Measurements from ENCODE around the gene RFX8.

The RFX8 gene

GRCh38 chr2:101428422-101429176 is 46.3 kb downstream of the RFX8 start:
- H3K4me3 ChIP-seq (ENCODE audit: low read depth in 1 of 2, low read length in 2 of 2): no peak overlapping the region
- no peaks in the 10 kb centered on the region for H3K27me3 ChIP-seq (ENCODE audit: insufficient read depth, low read length, poor library complexity)
- H3K79me2 ChIP-seq (ENCODE audit: insufficient read depth, low read length): no peaks in the 10 kb centered on the region
- no peak overlapping the region for H2AFZ ChIP-seq (ENCODE audit: low read depth, low read length)
- H3K9ac ChIP-seq (ENCODE audit: low read depth, low read length): no peak overlapping the region
- H3K4me1 ChIP-seq (ENCODE audit: insufficient read depth, low read length): no peaks in the 10 kb centered on the region
- peaks cover 29% of the 10 kb centered on the region; the same call in 1 of the 2 replicates for H3K36me3 ChIP-seq (ENCODE audit: insufficient read depth, low read length)
- no peaks in the 10 kb centered on the region for H4K20me1 ChIP-seq (ENCODE audit: insufficient read depth, low read length)
- H3K9me3 ChIP-seq (ENCODE audit: insufficient read depth, low read length, severe bottlenecking): peaks cover 2% of the 10 kb centered on the region
- ATAC-seq (ENCODE audit: insufficient read depth, low read depth) (no peak), DNase-seq (no peak)
- no peak overlapping the region for H3K27ac ChIP-seq (ENCODE audit: low read length)
- no peak for TF ChIP-seq EZH2 (IDR thresholded peaks at IDR 0.05; ENCODE audit: borderline replicate concordance, low read depth, low read length, severe bottlenecking)
- TF ChIP-seq CTCF (IDR thresholded peaks at IDR 0.05; ENCODE audit: borderline replicate concordance, extremely low read depth, low read length, poor library complexity, severe bottlenecking): no peak
- no peak overlapping the region for H3K4me2 ChIP-seq (ENCODE audit: insufficient read depth, low read length)

DNA sequence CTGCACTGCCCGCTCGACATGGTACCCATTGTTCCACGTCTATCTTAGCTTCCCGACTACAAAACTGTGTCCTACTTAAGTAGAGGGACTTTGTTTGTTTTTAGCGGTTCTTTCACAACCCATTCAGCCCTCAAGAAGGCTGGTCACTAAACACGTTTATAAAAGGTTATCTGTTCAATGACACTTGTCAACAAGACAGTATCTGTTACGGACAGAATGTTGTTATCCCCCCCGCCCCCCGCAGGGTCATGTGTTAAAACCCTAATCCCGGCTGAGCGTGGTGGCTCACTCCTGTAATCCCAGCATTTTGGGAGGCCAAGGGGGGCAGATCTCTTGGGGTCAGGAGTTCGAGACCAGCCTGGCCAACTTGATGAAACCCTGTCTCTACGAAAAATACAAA is 47.2 kb downstream of the RFX8 start:
- Histone ChIP-seq H3K4me3 (ENCODE audit: low read depth in 1 of 2, low read length in 2 of 2) (no peak overlapping the region), H3K36me3 (ENCODE audit: insufficient read depth, low read length) (peaks cover 25% of the 10 kb centered on the region; the same call in 1 of the 2 replicates), H3K27ac (ENCODE audit: low read length) (no peak overlapping the region), H4K20me1 (ENCODE audit: insufficient read depth, low read length) (no peaks in the 10 kb centered on the region), H2AFZ (ENCODE audit: low read depth, low read length) (no peak overlapping the region), H3K79me2 (ENCODE audit: insufficient read depth, low read length) (no peaks in the 10 kb centered on the region), H3K27me3 (ENCODE audit: insufficient read depth, low read length, poor library complexity) (no peaks in the 10 kb centered on the region), H3K4me2 (ENCODE audit: insufficient read depth, low read length) (no peak overlapping the region), H3K9ac (ENCODE audit: low read depth, low read length) (no peak overlapping the region), H3K4me1 (ENCODE audit: insufficient read depth, low read length) (no peaks in the 10 kb centered on the region), H3K9me3 (ENCODE audit: insufficient read depth, low read length, severe bottlenecking) (peaks cover 2% of the 10 kb centered on the region)
- DNase-seq: no peak
- TF ChIP-seq CTCF (IDR thresholded peaks at IDR 0.05; ENCODE audit: borderline replicate concordance, extremely low read depth, low read length, poor library complexity, severe bottlenecking) (no peak), EZH2 (IDR thresholded peaks at IDR 0.05; ENCODE audit: borderline replicate concordance, low read depth, low read length, severe bottlenecking) (no peak)
- no peak for ATAC-seq (ENCODE audit: insufficient read depth, low read depth)

- DNase-seq: no peak
- Histone ChIP-seq H3K4me1 (ENCODE audit: insufficient read depth, low read length) (no peaks in the 10 kb centered on the region), H3K9me3 (ENCODE audit: insufficient read depth, low read length, severe bottlenecking) (peaks cover 2% of the 10 kb centered on the region), H3K4me2 (ENCODE audit: insufficient read depth, low read length) (no peak overlapping the region), H3K36me3 (ENCODE audit: insufficient read depth, low read length) (peaks cover 22% of the 10 kb centered on the region; the same call in 1 of the 2 replicates), H3K79me2 (ENCODE audit: insufficient read depth, low read length) (no peaks in the 10 kb centered on the region), H2AFZ (ENCODE audit: low read depth, low read length) (no peak overlapping the region), H3K4me3 (ENCODE audit: low read depth in 1 of 2, low read length in 2 of 2) (no peak overlapping the region), H3K27me3 (ENCODE audit: insufficient read depth, low read length, poor library complexity) (no peaks in the 10 kb centered on the region), H3K27ac (ENCODE audit: low read length) (no peak overlapping the region), H4K20me1 (ENCODE audit: insufficient read depth, low read length) (no peaks in the 10 kb centered on the region), H3K9ac (ENCODE audit: low read depth, low read length) (no peak overlapping the region)
- no peak for ATAC-seq (ENCODE audit: insufficient read depth, low read depth)
- TF ChIP-seq EZH2 (IDR thresholded peaks at IDR 0.05; ENCODE audit: borderline replicate concordance, low read depth, low read length, severe bottlenecking) (no peak), CTCF (IDR thresholded peaks at IDR 0.05; ENCODE audit: borderline replicate concordance, extremely low read depth, low read length, poor library complexity, severe bottlenecking) (no peak)
These were observed 47.7 kb downstream of the RFX8 start for GRCh38 chr2:101427240-101427639.

Data from DND-41 (cell line).